GM18511 (cell line): ENCODE data around the gene NKD1.

Experiments
- ATAC-seq: cut with Tn5 transposase; IDR thresholded peaks from one replicate; pipeline ENCODE4 v1.9.1; 2021; ENCODE audit warnings: mild to moderate bottlenecking, moderate library complexity; ENCODE audit not compliant: unreplicated experiment

The NKD1 gene

GRCh38 chr16:50598256-50598894, 50.2 kb downstream of the NKD1 start:
- ATAC-seq = no peak

- no peak for ATAC-seq
Measured at GRCh38 chr16:50598936-50599361, 50.8 kb downstream of the NKD1 start.

GRCh38 chr16:50599494-50599893, 51.3 kb downstream of the NKD1 start:
- no peak for ATAC-seq

- no peak for ATAC-seq
Measured at GRCh38 chr16:50600582-50601283, 52.5 kb downstream of the NKD1 start.

- ATAC-seq = no peak
Measured at GRCh38 chr16:50601341-50601740, 53.1 kb downstream of the NKD1 start.

GRCh38 chr16:50602126-50602525, 53.9 kb downstream of the NKD1 start:
- ATAC-seq = no peak

GRCh38 chr16:50602531-50603205, 54.5 kb downstream of the NKD1 start:
- ATAC-seq = no peak

GRCh38 chr16:50603206-50604064, 55.2 kb downstream of the NKD1 start:
- ATAC-seq = no peak

- ATAC-seq = no peak
Measured at GRCh38 chr16:50604065-50604418, 55.8 kb downstream of the NKD1 start.

- ATAC-seq = no peak
Measured at GRCh38 chr16:50604610-50605009, 56.4 kb downstream of the NKD1 start.

GRCh38 chr16:50605733-50606430, 57.7 kb downstream of the NKD1 start:
- ATAC-seq = no peak

- no peak for ATAC-seq
Measured at GRCh38 chr16:50606431-50607050, 58.3 kb downstream of the NKD1 start.

GRCh38 chr16:50607051-50607431, 58.8 kb downstream of the NKD1 start:
- no peak for ATAC-seq

- ATAC-seq = no peak
Measured at GRCh38 chr16:50607447-50607846, 59.3 kb downstream of the NKD1 start.

- no peak for ATAC-seq
Measured at GRCh38 chr16:50607970-50608557, 59.9 kb downstream of the NKD1 start.

- no peak for ATAC-seq
Measured at GRCh38 chr16:50609049-50609448, 60.9 kb downstream of the NKD1 start.

- ATAC-seq = no peak
Measured at GRCh38 chr16:50609471-50609870, 61.3 kb downstream of the NKD1 start.

- no peak for ATAC-seq
Measured at GRCh38 chr16:50610331-50611262, 62.4 kb downstream of the NKD1 start.
